ENCODE data around the gene ENG. TPM values are rescaled to one million over a fixed set of nuclear protein-coding genes. Genes with fewer than 3 reads are reported as not detected.
A peak's percentile ranks its signal among the peaks of the same experiment; 100 is the strongest.

Gene ENG
- total RNA-seq, 1 donor from 2014 or later: 3.3 TPM

GRCh38 chr9:127835991-127836516 lies 18.4 kb downstream of the ENG start:
- H3K27ac Mint-ChIP-seq (ENCODE audit: unreplicated experiment): no peak overlapping the region
- H3K4me3 Mint-ChIP-seq: no peak overlapping the region
- TF ChIP-seq CTCF (conservative IDR thresholded peaks at IDR 0.05): no peak
- no peaks in the 10 kb centered on the region for H3K27me3 Mint-ChIP-seq (ENCODE audit: low read depth)
- no peak for DNase-seq (ENCODE audit: low read depth, low spot score)
- no peaks in the 10 kb centered on the region for H3K9me3 Mint-ChIP-seq
- H3K4me1 Mint-ChIP-seq: peaks cover 16% of the 10 kb centered on the region
- no peaks in the 10 kb centered on the region for H3K36me3 Mint-ChIP-seq (ENCODE audit: low read depth)

DNA sequence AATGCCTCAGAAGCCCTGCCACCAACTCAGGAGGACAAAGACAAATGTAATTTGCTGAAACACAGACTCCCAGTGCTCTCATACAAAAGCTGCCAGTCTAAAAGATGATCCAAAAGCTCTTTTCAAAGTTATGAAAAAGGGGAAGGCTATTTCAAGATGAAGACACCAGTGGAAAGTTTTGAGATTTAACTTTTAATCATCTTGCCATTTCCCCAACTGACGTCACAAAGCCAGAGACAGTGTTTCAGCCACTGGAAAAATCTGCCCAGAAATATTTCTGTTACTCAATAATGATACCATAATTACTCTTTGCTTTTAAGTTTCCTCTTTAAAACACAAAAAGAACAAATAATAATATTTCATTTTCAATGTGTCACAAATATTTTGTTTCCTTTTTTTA lies 20.9 kb downstream of the ENG start:
- H3K36me3 Mint-ChIP-seq (ENCODE audit: low read depth): no peaks in the 10 kb centered on the region
- H3K4me3 Mint-ChIP-seq: no peak overlapping the region
- no peak for TF ChIP-seq CTCF (conservative IDR thresholded peaks at IDR 0.05)
- no peaks in the 10 kb centered on the region for H3K9me3 Mint-ChIP-seq
- DNase-seq (ENCODE audit: low read depth, low spot score): no peak
- no peak overlapping the region for H3K27ac Mint-ChIP-seq (ENCODE audit: unreplicated experiment)
- H3K4me1 Mint-ChIP-seq: peaks cover 24% of the 10 kb centered on the region
- H3K27me3 Mint-ChIP-seq (ENCODE audit: low read depth): no peaks in the 10 kb centered on the region

GRCh38 chr9:127832248-127832647 lies 22.2 kb downstream of the ENG start:
- Mint-ChIP-seq H3K4me3 (no peak overlapping the region), H3K27ac (ENCODE audit: unreplicated experiment) (no peak overlapping the region), H3K4me1 (peaks cover 24% of the 10 kb centered on the region), H3K36me3 (ENCODE audit: low read depth) (no peaks in the 10 kb centered on the region), H3K27me3 (ENCODE audit: low read depth) (peaks cover 4% of the 10 kb centered on the region), H3K9me3 (no peaks in the 10 kb centered on the region)
- no peak for DNase-seq (ENCODE audit: low read depth, low spot score)
- no peak for TF ChIP-seq CTCF (conservative IDR thresholded peaks at IDR 0.05)

- Mint-ChIP-seq H3K9me3 (no peaks in the 10 kb centered on the region), H3K27me3 (ENCODE audit: low read depth) (peaks cover 13% of the 10 kb centered on the region)
Observed at GRCh38 chr9:127829205-127829906, 25.1 kb downstream of the ENG start.

DNA sequence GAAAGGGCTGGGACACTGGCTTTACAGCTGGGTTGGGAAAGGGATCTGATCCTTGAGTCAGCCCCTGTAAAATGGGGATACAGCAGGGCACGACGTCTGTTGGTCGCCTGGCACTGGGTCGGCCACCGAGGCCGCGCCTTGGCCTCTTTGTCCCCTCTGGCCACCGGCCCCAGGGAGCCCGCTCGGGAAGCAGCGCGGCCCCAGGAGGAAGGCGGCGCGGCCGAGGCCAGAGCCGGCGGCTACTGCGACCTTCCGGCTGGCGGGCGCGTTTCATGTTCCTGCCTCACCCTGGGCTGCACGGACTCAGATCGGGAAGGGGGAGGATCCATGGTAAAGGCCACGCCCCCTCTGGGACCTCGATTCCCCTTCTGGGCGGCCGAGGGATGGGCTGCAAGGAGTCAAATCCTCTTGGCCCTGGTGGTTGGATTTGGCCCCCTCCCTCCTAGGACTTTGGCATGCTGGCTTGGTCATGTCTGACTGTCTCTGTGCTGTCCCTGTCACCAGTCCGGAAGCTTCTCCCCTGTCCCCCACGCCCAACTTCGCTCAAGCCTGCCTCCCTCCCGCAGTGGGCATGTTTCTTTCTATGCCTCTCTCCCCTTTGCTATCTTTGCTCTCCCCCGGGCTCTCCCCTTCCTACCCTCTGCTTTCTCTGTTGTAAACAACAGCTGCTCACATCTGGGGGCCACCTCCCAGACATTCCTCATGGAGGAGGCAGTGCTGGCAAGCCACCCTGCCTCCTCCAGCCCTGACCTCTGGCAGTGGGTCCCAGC lies 26.0 kb downstream of the ENG start:
- Mint-ChIP-seq H3K4me1 (peaks cover 41% of the 10 kb centered on the region), H3K9me3 (no peaks in the 10 kb centered on the region), H3K4me3 (peak overlapping the region; percentile 77), H3K27ac (ENCODE audit: unreplicated experiment) (peak overlapping the region; percentile 50), H3K36me3 (ENCODE audit: low read depth) (no peaks in the 10 kb centered on the region), H3K27me3 (ENCODE audit: low read depth) (peaks cover 13% of the 10 kb centered on the region)
- no peak for TF ChIP-seq CTCF (conservative IDR thresholded peaks at IDR 0.05)
- peak; percentile 89 for DNase-seq (ENCODE audit: low read depth, low spot score)

More at GRCh38 chr9:127829205-127829906, 25.1 kb downstream of the ENG start:
- DNase-seq (ENCODE audit: low read depth, low spot score): no peak
- no peaks in the 10 kb centered on the region for H3K36me3 Mint-ChIP-seq (ENCODE audit: low read depth)
- H3K27ac Mint-ChIP-seq (ENCODE audit: unreplicated experiment): no peak overlapping the region
- H3K4me1 Mint-ChIP-seq: peaks cover 41% of the 10 kb centered on the region
- TF ChIP-seq CTCF (conservative IDR thresholded peaks at IDR 0.05): no peak
- peak overlapping the region; percentile 77 for H3K4me3 Mint-ChIP-seq
